ENCODE measurements around the gene KCNQ2.

- TF ChIP-seq CTCF (IDR thresholded peaks at IDR 0.05), result no peak
- peak; percentile 89 to 95 for TF ChIP-seq POLR2A (IDR thresholded peaks at IDR 0.05)
These were observed 48.1 kb upstream of the KCNQ2 start, which contains the start of gene PPDPF for GRCh38 chr20:63520504-63520933.

All from gastroesophageal sphincter (tissue), 3 donors.